ENCODE results near the gene HDGF. TPM values are rescaled to one million over a fixed set of nuclear protein-coding genes. Genes with fewer than 3 reads are reported as not detected.

Gene HDGF
- total RNA-seq, 1 donor from 2014 or later, result 246 TPM

DNA sequence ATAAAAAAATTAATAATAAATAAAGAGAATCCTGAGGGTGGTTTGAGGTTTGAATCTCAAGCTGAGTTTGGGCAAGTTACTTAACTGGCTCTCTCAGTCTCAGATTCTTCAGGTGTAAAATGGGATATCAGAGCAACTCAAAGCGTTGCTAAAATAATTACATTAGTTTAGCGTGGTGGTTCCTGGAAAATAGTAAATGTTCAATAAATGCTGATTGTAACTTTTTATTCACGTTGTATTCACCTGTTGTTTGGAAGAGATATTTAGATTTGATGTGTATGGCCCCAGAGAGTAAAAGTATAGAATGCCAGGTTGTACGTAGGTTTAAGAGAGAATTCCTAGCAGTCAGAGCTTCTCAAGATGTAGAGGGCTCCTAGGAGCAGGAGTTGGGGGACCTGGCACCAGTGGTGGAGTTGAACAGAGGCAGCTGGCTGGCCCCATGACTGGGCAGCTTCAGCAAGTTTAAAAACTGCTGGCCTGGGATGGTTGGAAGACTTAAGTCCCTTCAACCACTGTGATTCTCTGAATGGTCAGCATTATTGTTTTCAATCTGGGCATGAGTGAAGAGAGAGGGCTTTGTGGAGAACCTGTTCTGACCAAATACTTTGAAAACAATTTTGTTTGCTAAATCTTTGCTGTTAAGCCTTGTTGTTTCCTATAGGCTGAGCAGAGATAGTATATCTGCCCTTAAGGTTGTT, 38.3 kb upstream of the HDGF start:
- DNase-seq (ENCODE audit: low spot score), result no peak
- Histone ChIP-seq H3K9ac (no peak overlapping the region), H3K79me2 (ENCODE audit: low read depth) (peaks cover 11% of the 10 kb centered on the region), H3K4me1 (no peaks in the 10 kb centered on the region), H3K27ac (no peak overlapping the region), H4K20me1 (ENCODE audit: low read depth) (peaks cover 26% of the 10 kb centered on the region), H3F3A (ENCODE audit: low read depth) (no peaks in the 10 kb centered on the region), H3K4me2 (no peak overlapping the region), H2AFZ (replicated peaks) (no peak overlapping the region), H3K9me3 (ENCODE audit: low read depth) (no peaks in the 10 kb centered on the region), H3K27me3 (no peaks in the 10 kb centered on the region), H3K36me3 (no peaks in the 10 kb centered on the region), H3K4me3 (no peak overlapping the region)
- H3K36me3 Mint-ChIP-seq, result peaks cover 44% of the 10 kb centered on the region
- no peaks in the 10 kb centered on the region for H3K4me1 Mint-ChIP-seq
- H3K27ac Mint-ChIP-seq, result no peak overlapping the region
- no peaks in the 10 kb centered on the region for H3K27me3 Mint-ChIP-seq (ENCODE audit: insufficient read depth, low read depth)
- TF ChIP-seq EZH2 (IDR thresholded peaks at IDR 0.05) (no peak), CTCF (IDR thresholded peaks at IDR 0.05) (no peak)
- H3K4me3 Mint-ChIP-seq, result no peak overlapping the region
- H3K9me3 Mint-ChIP-seq, result no peaks in the 10 kb centered on the region

DNA sequence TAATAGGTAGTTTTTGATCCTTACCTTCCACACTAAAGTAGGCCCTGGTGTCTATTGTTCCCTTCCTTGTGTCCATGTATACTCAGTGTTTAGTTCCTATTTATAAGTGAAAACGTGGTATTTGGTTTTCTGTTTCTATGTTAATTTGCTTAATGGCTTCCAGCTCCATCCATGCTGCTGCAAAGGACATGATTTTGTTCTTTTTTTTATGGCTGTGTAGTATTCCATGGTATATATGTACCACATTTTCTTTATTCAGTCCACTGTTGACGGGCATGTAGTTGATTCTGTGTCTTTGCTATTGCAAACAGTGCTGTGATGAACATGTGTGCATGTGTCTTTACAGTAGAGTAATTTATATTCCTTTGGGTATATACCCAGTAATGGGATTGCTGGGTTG, 36.7 kb upstream of the HDGF start:
- Histone ChIP-seq H3K4me1 (no peaks in the 10 kb centered on the region), H4K20me1 (ENCODE audit: low read depth) (peaks cover 31% of the 10 kb centered on the region), H3F3A (ENCODE audit: low read depth) (no peaks in the 10 kb centered on the region), H3K4me2 (no peak overlapping the region), H3K36me3 (no peaks in the 10 kb centered on the region), H3K79me2 (ENCODE audit: low read depth) (peaks cover 19% of the 10 kb centered on the region), H3K27ac (no peak overlapping the region), H3K27me3 (no peaks in the 10 kb centered on the region), H2AFZ (replicated peaks) (no peak overlapping the region), H3K9me3 (ENCODE audit: low read depth) (no peaks in the 10 kb centered on the region), H3K9ac (no peak overlapping the region), H3K4me3 (no peak overlapping the region)
- H3K4me3 Mint-ChIP-seq, result no peak overlapping the region
- no peak overlapping the region for H3K27ac Mint-ChIP-seq
- H3K27me3 Mint-ChIP-seq (ENCODE audit: insufficient read depth, low read depth), result no peaks in the 10 kb centered on the region
- TF ChIP-seq CTCF (IDR thresholded peaks at IDR 0.05) (no peak), EZH2phosphoT487 (IDR thresholded peaks at IDR 0.05) (no peak), EZH2 (IDR thresholded peaks at IDR 0.05) (no peak)
- H3K4me1 Mint-ChIP-seq, result no peaks in the 10 kb centered on the region
- H3K9me3 Mint-ChIP-seq, result no peaks in the 10 kb centered on the region
- H3K36me3 Mint-ChIP-seq, result peaks cover 39% of the 10 kb centered on the region
- no peak for DNase-seq (ENCODE audit: low spot score)

DNA sequence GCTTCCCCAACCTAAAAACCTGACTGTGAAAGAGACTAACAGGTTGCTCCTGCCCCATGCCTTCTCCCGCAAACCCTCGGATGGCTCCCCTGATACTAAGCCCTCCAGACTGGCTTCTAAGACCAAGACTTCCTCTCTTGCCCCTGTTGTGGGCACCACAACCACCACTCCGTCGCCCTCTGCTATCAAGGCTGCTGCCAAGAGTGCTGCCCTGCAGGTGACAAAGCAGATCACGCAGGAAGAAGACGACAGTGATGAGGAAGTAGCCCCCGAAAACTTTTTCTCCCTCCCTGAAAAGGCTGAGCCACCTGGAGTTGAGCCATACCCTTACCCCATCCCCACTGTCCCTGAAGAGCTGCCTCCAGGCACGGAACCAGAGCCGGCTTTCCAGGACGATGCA, 35.2 kb upstream of the HDGF start:
- Histone ChIP-seq H3K27me3 (no peaks in the 10 kb centered on the region), H2AFZ (replicated peaks) (no peak overlapping the region), H3K79me2 (ENCODE audit: low read depth) (peaks cover 33% of the 10 kb centered on the region), H3K9me3 (ENCODE audit: low read depth) (no peaks in the 10 kb centered on the region), H3K4me1 (no peaks in the 10 kb centered on the region), H3K27ac (no peak overlapping the region), H3K36me3 (no peaks in the 10 kb centered on the region), H4K20me1 (ENCODE audit: low read depth) (peaks cover 38% of the 10 kb centered on the region), H3F3A (ENCODE audit: low read depth) (no peaks in the 10 kb centered on the region), H3K4me2 (no peak overlapping the region), H3K9ac (no peak overlapping the region), H3K4me3 (no peak overlapping the region)
- H3K36me3 Mint-ChIP-seq, result peaks cover 44% of the 10 kb centered on the region
- TF ChIP-seq EZH2 (IDR thresholded peaks at IDR 0.05), result no peak
- no peak for TF ChIP-seq CTCF (IDR thresholded peaks at IDR 0.05)
- no peak for TF ChIP-seq EZH2phosphoT487 (IDR thresholded peaks at IDR 0.05)
- no peak overlapping the region for H3K4me3 Mint-ChIP-seq
- DNase-seq (ENCODE audit: low spot score), result no peak
- no peak overlapping the region for H3K27ac Mint-ChIP-seq
- H3K27me3 Mint-ChIP-seq (ENCODE audit: insufficient read depth, low read depth), result no peaks in the 10 kb centered on the region
- no peaks in the 10 kb centered on the region for H3K4me1 Mint-ChIP-seq
- no peaks in the 10 kb centered on the region for H3K9me3 Mint-ChIP-seq
